Epithelial cell of esophagus (primary cell): Measurements from ENCODE around the gene RNF187.
A peak's percentile ranks its signal among the peaks of the same experiment; 100 is the strongest.

Experiments used
- DNase-seq: peaks from one replicate; pipeline ENCODE4 v3.0.0; 2010; ENCODE audit warnings: low read depth
- H3K4me3 ChIP-seq: 2 replicates; pipeline ENCODE4 v1.5.1; 2011; ENCODE audit warnings: mild to moderate bottlenecking, low read length, control low read depth
- CTCF ChIP-seq: IDR thresholded peaks from 2 replicates; pipeline ENCODE4 v1.5.1; 2011; ENCODE audit warnings: low read depth, mild to moderate bottlenecking, low read length, control low read depth, inconsistent platforms; ENCODE audit not compliant: insufficient read depth; ENCODE audit errors: missing control alignments

RNF187 gene

GRCh38 chr1:228494970-228495853 lies 8.0 kb downstream of the RNF187 start:
- no peak for TF ChIP-seq CTCF
- no peak overlapping the region for H3K4me3 ChIP-seq
- no peak for DNase-seq

- DNase-seq, result no peak
- H3K4me3 ChIP-seq, result no peak overlapping the region
- no peak for TF ChIP-seq CTCF
Measured at GRCh38 chr1:228496084-228496483, 8.9 kb downstream of the RNF187 start.

GRCh38 chr1:228496494-228496893 lies 9.3 kb downstream of the RNF187 start:
- no peak overlapping the region for H3K4me3 ChIP-seq
- peak; percentile 37 for DNase-seq
- TF ChIP-seq CTCF, result no peak

- no peak for TF ChIP-seq CTCF
- H3K4me3 ChIP-seq, result no peak overlapping the region
- no peak for DNase-seq
Measured at GRCh38 chr1:228497206-228497605, 10.0 kb downstream of the RNF187 start.

GRCh38 chr1:228497817-228498216 lies 10.6 kb downstream of the RNF187 start:
- no peak overlapping the region for H3K4me3 ChIP-seq
- DNase-seq, result no peak
- no peak for TF ChIP-seq CTCF

GRCh38 chr1:228500143-228500734 lies 13.1 kb downstream of the RNF187 start:
- DNase-seq, result no peak
- no peak overlapping the region for H3K4me3 ChIP-seq
- no peak for TF ChIP-seq CTCF
